GM12878 (cell line): ENCODE results near the gene DCDC2. TPM values are rescaled to one million over a fixed set of nuclear protein-coding genes. Genes with fewer than 3 reads are reported as not detected.
A peak's percentile ranks its signal among the peaks of the same experiment; 100 is the strongest.

Experiments used
- ATAC-seq: fragments of 200-7000 bp; cut with Tn5 transposase; 3 replicates; pipeline ENCODE4 v1.9.1; 2020; ENCODE audit warnings: mild to moderate bottlenecking, moderate library complexity
- BruUV-seq: library from RNA; stranded (reverse); fragments of 400-500 nt; replicated peaks from 2 replicates; lab custom pipeline; 2021; lab: Mats Ljungman, UMichigan
- CTCF ChIA-PET: fragments of 300-600 bp; sonication (Branson Sonifier 250); formaldehyde crosslinking; extraction: SDS; loops from one replicate; lab custom pipeline; 2021; ENCODE audit warnings: inconsistent platforms; lab: Yijun Ruan, JAX
- POLR2A ChIA-PET: fragments of 350-600 bp; formaldehyde crosslinking; extraction: SDS; loops from one replicate; lab custom pipeline; 2021; ENCODE audit warnings: inconsistent platforms; lab: Charles Lee
- RAD21 ChIA-PET: fragments of 300-600 bp; sonication (Branson Sonifier 250); formaldehyde crosslinking; loops from one replicate; lab custom pipeline; 2023; ENCODE audit warnings: antibody characterized with exemption; ENCODE audit not compliant: unreplicated experiment; lab: Charles Lee
- SMC1A ChIA-PET: fragments of 300-600 bp; sonication (Branson Sonifier 250); formaldehyde crosslinking; loops from one replicate; lab custom pipeline; 2023; ENCODE audit not compliant: unreplicated experiment, uncharacterized antibody; lab: Charles Lee
- DNase-seq: peaks from one replicate; pipeline ENCODE4 v3.0.0-alpha.2; 2011; ENCODE audit warnings: low read depth, low spot score
- FAIRE-seq: peaks from 3 replicates; lab custom pipeline; 2011; peaks lifted over from hg19 to GRCh38; lab: Jason Lieb, UNC
- H2AFZ ChIP-seq: 2 replicates; pipeline ENCODE4 v1.6.0; 2011; ENCODE audit warnings: low read depth, low read length, control low read depth; ENCODE audit not compliant: control insufficient read depth
- H3K27ac ChIP-seq: 2 replicates; pipeline ENCODE4 v1.5.1; 2011; ENCODE audit warnings: control low read depth; ENCODE audit not compliant: control insufficient read depth, insufficient read depth
- H3K27me3 ChIP-seq, 2 experiments: replicated peaks in 1 of 2; 2 replicates each; pipeline versions ENCODE4 v1.6.0 to v1.6.1; 2011; ENCODE audit warnings: low read length in 1 of 2; ENCODE audit not compliant: control insufficient read depth in 2 of 2, insufficient read depth in 2 of 2
- H3K36me3 ChIP-seq, 2 experiments: 2 replicates each; pipeline ENCODE4 v1.5.1; 2011; ENCODE audit warnings: low read length in 1 of 2; ENCODE audit not compliant: control insufficient read depth in 2 of 2, insufficient read depth in 2 of 2
- H3K4me1 ChIP-seq: 2 replicates; pipeline ENCODE4 v1.6.1; 2011; ENCODE audit warnings: mild to moderate bottlenecking, low read length, moderate library complexity, mixed read lengths; ENCODE audit not compliant: control insufficient read depth, insufficient read depth
- H3K4me2 ChIP-seq: 2 replicates; pipeline ENCODE4 v1.6.0; 2011; ENCODE audit warnings: control low read depth; ENCODE audit not compliant: control insufficient read depth, insufficient read depth
- H3K4me3 ChIP-seq: fragments of 200-600 bp; sonication (generic); 2 replicates; pipeline ENCODE4 v1.5.1; 2016
- H3K79me2 ChIP-seq: 2 replicates; pipeline ENCODE4 v1.6.0; 2011; ENCODE audit warnings: low read length; ENCODE audit not compliant: control insufficient read depth, insufficient read depth
- H3K9ac ChIP-seq: 2 replicates; pipeline ENCODE4 v1.8.0; 2011; ENCODE audit warnings: low read length, control low read depth, mixed read lengths; ENCODE audit not compliant: control insufficient read depth, insufficient read depth
- H3K9me3 ChIP-seq: replicated peaks from 3 replicates; pipeline ENCODE4 v1.5.1; 2011; ENCODE audit warnings: mild to moderate bottlenecking, low read length; ENCODE audit not compliant: control insufficient read depth, insufficient read depth
- H4K20me1 ChIP-seq: 2 replicates; pipeline ENCODE4 v1.6.0; 2011; ENCODE audit not compliant: control insufficient read depth, insufficient read depth
- CEBPB ChIP-seq, 2 experiments: fragments of 150-350 bp in 1 of 2; IDR thresholded peaks; 2 replicates each; pipeline ENCODE4 v1.6.1; 2012 to 2014; ENCODE audit warnings: low read depth in 2 of 2, low read length in 2 of 2, borderline replicate concordance in 1 of 2, inconsistent platforms in 1 of 2
- CHD1 ChIP-seq: IDR thresholded peaks from 2 replicates; pipeline ENCODE4 v1.6.1; 2012; ENCODE audit warnings: low read depth, low read length, improper control_type of control experiment
- CHD4 ChIP-seq: fragments of 200-600 bp; sonication (generic); IDR thresholded peaks from 2 replicates; pipeline ENCODE4 v1.6.1; 2016; ENCODE audit warnings: mild to moderate bottlenecking
- CREM ChIP-seq: IDR thresholded peaks from 2 replicates; pipeline ENCODE4 v1.6.1; 2014; ENCODE audit warnings: antibody characterized with exemption, low read depth
- DPF2 ChIP-seq: fragments of 450-650 bp; IDR thresholded peaks from 2 replicates; pipeline ENCODE4 v1.6.1; 2017; ENCODE audit warnings: mild to moderate bottlenecking
- HCFC1 ChIP-seq: fragments of 150-350 bp; IDR thresholded peaks from 2 replicates; pipeline ENCODE4 v1.6.1; 2014; ENCODE audit warnings: low read length
- IRF4 ChIP-seq: IDR thresholded peaks from 2 replicates; pipeline ENCODE4 v1.6.1; 2011; ENCODE audit warnings: low read depth, low read length
- NRF1 ChIP-seq: conservative IDR thresholded peaks from 2 replicates; pipeline ENCODE4 v1.6.1; 2011; ENCODE audit warnings: mild to moderate bottlenecking, low read depth, low read length, improper control_type of control experiment
- POU2F2 ChIP-seq: IDR thresholded peaks from 3 replicates; pipeline ENCODE4 v1.6.1; 2011; ENCODE audit warnings: low read depth, mild to moderate bottlenecking, low read length, borderline replicate concordance
- RCOR1 ChIP-seq: conservative IDR thresholded peaks from 2 replicates; pipeline ENCODE4 v1.6.1; 2012; ENCODE audit warnings: low read depth, low read length, improper control_type of control experiment
- RELA ChIP-seq: fragments of 450-650 bp; IDR thresholded peaks from 2 replicates; pipeline ENCODE4 v1.8.0; 2014; ENCODE audit warnings: borderline replicate concordance; ENCODE audit not compliant: partially characterized antibody
- RFX5 ChIP-seq: IDR thresholded peaks from 2 replicates; pipeline ENCODE4 v1.6.1; 2011; ENCODE audit warnings: low read depth, low read length, improper control_type of control experiment
- RUNX3 ChIP-seq: IDR thresholded peaks from 2 replicates; pipeline ENCODE4 v1.6.1; 2012; ENCODE audit warnings: low read length, inconsistent platforms
- SMAD1 ChIP-seq: fragments of 450-650 bp; IDR thresholded peaks from 2 replicates; pipeline ENCODE4 v1.6.1; 2018; ENCODE audit warnings: mild to moderate bottlenecking, low read depth; ENCODE audit not compliant: partially characterized antibody
- STAT3 ChIP-seq: IDR thresholded peaks from 2 replicates; pipeline ENCODE4 v1.6.1; 2011; ENCODE audit warnings: low read depth, low read length, improper control_type of control experiment
- TARDBP ChIP-seq: IDR thresholded peaks from 2 replicates; pipeline ENCODE4 v1.6.1; 2016; ENCODE audit warnings: borderline replicate concordance
- WGBS: methylation state at CpG from one replicate; pipeline ENCODE4 v1.1.6; 2016; ENCODE audit warnings: low lambda C conversion rate; ENCODE audit not compliant: insufficient replicate concordance, insufficient coverage; ENCODE audit errors: missing lambda C conversion rate; 5-methylcytosine and 5-hydroxymethylcytosine counted together
- in situ Hi-C: fragments of 300-500 bp; cut with MboI; formaldehyde crosslinking; loops from 9 replicates; pipeline ENCODE4 v1.14.3; 2018; ENCODE audit warnings: mixed read lengths
- intact Hi-C: fragments of 100-400 bp; cut with micrococcal nuclease; formaldehyde crosslinking; loops from one replicate; pipeline ENCODE4 v1.14.2; 2022; ENCODE audit not compliant: unreplicated experiment
- polyA plus RNA-seq, 11 experiments: library from polyadenylated mRNA; depleted of rRNA in 4 of 11; unstranded in 6 of 11; stranded (reverse) in 5 of 11; fragments of >200 nt; fragmentation: Nextera tagmentation in 4 of 11; fragmentation: Illumina TruSeq in 1 of 11; extraction: Ambion mirVana in 4 of 11; extraction: Trizol in 1 of 11; gene quantifications; 1 replicate in 1 of 11; 2 replicates in 10 of 11; pipeline versions ENCODE4 v1.2.1 to v1.2.3, GENCODE V29; 2011 to 2016; ENCODE audit warnings: inconsistent platforms in 2 of 11, missing spikeins in 2 of 11, low read depth in 1 of 11
- total RNA-seq, 4 experiments: library from RNA; depleted of rRNA in 3 of 4; stranded (reverse); fragments of >200 nt in 3 of 4; fragmentation: Illumina TruSeq in 1 of 4; extraction: Trizol in 1 of 4; gene quantifications; 2 replicates each; pipeline versions ENCODE4 v1.2.1 to v1.2.3, GENCODE V29; 2013 to 2021
- TF ChIP-seq, protein P1 (sequence below): fragments of 450-650 bp; IDR thresholded peaks from 2 replicates; pipeline ENCODE4 v1.6.1; 2017; ENCODE audit warnings: mild to moderate bottlenecking
- TF ChIP-seq, protein P2 (sequence below): fragments of 150-350 bp; IDR thresholded peaks from 2 replicates; pipeline ENCODE4 v1.6.1; 2014; ENCODE audit warnings: mild to moderate bottlenecking, low read depth, low read length

DCDC2 gene
- total and polyA plus RNA-seq, 10 of the 15 experiments (the other 5 are each of a cell fraction or from before 2014, with no cell fraction given) = under 0.01 to 0.03 TPM; not detected in 8

DNA sequence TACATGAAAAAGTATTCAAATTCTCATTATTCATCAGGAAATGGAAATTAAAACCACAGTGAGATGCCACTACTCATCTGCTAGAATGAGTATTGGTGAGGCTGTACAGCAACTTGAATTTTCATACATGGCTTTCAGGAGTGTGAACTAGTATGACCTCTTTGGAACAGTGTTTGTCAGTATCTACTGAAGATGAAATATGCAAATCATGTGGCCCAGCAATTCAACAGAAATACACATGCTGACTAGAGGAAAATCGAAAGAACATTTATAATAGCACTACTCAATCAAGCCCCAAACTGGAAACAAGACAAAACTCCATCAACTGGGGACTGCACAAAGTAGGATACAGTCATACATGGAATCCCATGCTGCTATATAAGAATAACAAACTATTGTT is 102.2 kb downstream of the DCDC2 start:
- SMC1A ChIA-PET = interaction anchor here (0.6 to 1.1 kb wide), 2 partner anchors 11 to 466 kb away, joined by 3 read pairs; no protein-coding TSS in a partner anchor
- intact Hi-C loops (no loop called here), in situ Hi-C loops (no loop called here)
- peaks cover 0 to 1% of the 10 kb centered on the region in 2 experiments; a peak in 1 of 4 replicates for H3K27me3 ChIP-seq
- H3K9ac ChIP-seq = no peak overlapping the region
- 0% methylated on average over 1 of the region's 1 CpG for WGBS
- peak; percentile 39 for DNase-seq
- H3K79me2 ChIP-seq = no peaks in the 10 kb centered on the region
- no peak overlapping the region for H3K27ac ChIP-seq
- no peaks in the 10 kb centered on the region; the same call in 2 of the 3 replicates for H3K9me3 ChIP-seq
- TF ChIP-seq RUNX3 (peak; percentile 33; the same call in 1 of the 2 replicates), POU2F2 (peak; percentile 89; the same call in 2 of the 3 replicates), DPF2 (no peak), NRF1 (no peak), RELA (no peak)
- ATAC-seq = peak; percentile 87
- RAD21 ChIA-PET = no interaction called here
- FAIRE-seq = peak; percentile 61
- POLR2A ChIA-PET = no interaction called here
- H3K4me2 ChIP-seq = no peak overlapping the region; the same call in 1 of the 2 replicates
- CTCF ChIA-PET = interaction anchor here (0.7 kb wide), 1 partner anchor 245 kb away, joined by 3 read pairs; no protein-coding TSS in a partner anchor
- H3K4me1 ChIP-seq = peaks cover 3% of the 10 kb centered on the region; the same call in 1 of the 2 replicates
- H3K4me3 ChIP-seq = no peak overlapping the region
- no TSS peak for BruUV-seq
- no peaks in the 10 kb centered on the region for H3K36me3 ChIP-seq
- no peaks in the 10 kb centered on the region for H4K20me1 ChIP-seq
- no peak overlapping the region for H2AFZ ChIP-seq

DNA sequence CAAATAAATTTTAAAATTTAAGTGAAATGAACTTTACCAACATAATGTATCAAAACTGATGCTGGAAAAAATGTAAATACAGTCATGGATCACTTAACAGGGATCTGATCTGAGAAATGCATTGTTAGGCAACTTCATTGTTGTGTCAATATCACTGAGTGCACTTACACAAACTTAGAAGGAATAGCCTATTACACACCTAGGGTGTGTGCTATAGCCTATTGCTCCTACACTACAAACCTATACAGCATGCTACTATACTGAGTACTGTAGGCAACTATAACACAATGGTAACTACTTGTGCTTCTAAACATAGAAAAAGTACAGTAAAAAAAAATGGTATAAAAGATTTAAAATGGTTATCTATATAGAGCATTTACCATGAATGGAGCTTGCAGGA is 104.5 kb downstream of the DCDC2 start:
- ATAC-seq (no peak), DNase-seq (no peak), FAIRE-seq (no peak)
- SMC1A ChIA-PET = interaction anchor here (0.7 kb wide), 1 partner anchor 20 kb away, joined by 3 read pairs; no protein-coding TSS in a partner anchor
- peaks cover 3% of the 10 kb centered on the region; the same call in 1 of the 2 replicates for H3K4me1 ChIP-seq
- CTCF ChIA-PET = interaction anchor here (1.2 kb wide), 1 partner anchor 9 kb away, joined by 3 read pairs; no protein-coding TSS in a partner anchor
- no peaks in the 10 kb centered on the region for H3K79me2 ChIP-seq
- no peak overlapping the region for H3K4me3 ChIP-seq
- H3K27me3 ChIP-seq = no peaks in the 10 kb centered on the region
- no TSS peak for BruUV-seq
- RAD21 ChIA-PET = no interaction called here
- no peak overlapping the region for H2AFZ ChIP-seq
- H3K4me2 ChIP-seq = no peak overlapping the region
- POLR2A ChIA-PET = no interaction called here
- in situ Hi-C loops (no loop called here), intact Hi-C loops (no loop called here)
- no peaks in the 10 kb centered on the region for H4K20me1 ChIP-seq
- H3K27ac ChIP-seq = no peak overlapping the region
- no peaks in the 10 kb centered on the region; the same call in 2 of the 3 replicates for H3K9me3 ChIP-seq
- no peaks in the 10 kb centered on the region for H3K36me3 ChIP-seq
- H3K9ac ChIP-seq = no peak overlapping the region
- TF ChIP-seq CHD4 = no peak
- no peak for TF ChIP-seq TARDBP
- TF ChIP-seq SMAD1 = no peak
- no peak for TF ChIP-seq CEBPB (IDR thresholded peaks at IDR 0.05; ENCODE audit: borderline replicate concordance in 1 of 2, low read depth in 2 of 2, low read length in 2 of 2)
- TF ChIP-seq, protein P1, sequence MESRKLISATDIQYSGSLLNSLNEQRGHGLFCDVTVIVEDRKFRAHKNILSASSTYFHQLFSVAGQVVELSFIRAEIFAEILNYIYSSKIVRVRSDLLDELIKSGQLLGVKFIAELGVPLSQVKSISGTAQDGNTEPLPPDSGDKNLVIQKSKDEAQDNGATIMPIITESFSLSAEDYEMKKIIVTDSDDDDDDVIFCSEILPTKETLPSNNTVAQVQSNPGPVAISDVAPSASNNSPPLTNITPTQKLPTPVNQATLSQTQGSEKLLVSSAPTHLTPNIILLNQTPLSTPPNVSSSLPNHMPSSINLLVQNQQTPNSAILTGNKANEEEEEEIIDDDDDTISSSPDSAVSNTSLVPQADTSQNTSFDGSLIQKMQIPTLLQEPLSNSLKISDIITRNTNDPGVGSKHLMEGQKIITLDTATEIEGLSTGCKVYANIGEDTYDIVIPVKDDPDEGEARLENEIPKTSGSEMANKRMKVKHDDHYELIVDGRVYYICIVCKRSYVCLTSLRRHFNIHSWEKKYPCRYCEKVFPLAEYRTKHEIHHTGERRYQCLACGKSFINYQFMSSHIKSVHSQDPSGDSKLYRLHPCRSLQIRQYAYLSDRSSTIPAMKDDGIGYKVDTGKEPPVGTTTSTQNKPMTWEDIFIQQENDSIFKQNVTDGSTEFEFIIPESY = no peak
- TF ChIP-seq, protein P2, sequence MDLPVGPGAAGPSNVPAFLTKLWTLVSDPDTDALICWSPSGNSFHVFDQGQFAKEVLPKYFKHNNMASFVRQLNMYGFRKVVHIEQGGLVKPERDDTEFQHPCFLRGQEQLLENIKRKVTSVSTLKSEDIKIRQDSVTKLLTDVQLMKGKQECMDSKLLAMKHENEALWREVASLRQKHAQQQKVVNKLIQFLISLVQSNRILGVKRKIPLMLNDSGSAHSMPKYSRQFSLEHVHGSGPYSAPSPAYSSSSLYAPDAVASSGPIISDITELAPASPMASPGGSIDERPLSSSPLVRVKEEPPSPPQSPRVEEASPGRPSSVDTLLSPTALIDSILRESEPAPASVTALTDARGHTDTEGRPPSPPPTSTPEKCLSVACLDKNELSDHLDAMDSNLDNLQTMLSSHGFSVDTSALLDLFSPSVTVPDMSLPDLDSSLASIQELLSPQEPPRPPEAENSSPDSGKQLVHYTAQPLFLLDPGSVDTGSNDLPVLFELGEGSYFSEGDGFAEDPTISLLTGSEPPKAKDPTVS = no peak
- TF ChIP-seq HCFC1 = no peak
- TF ChIP-seq CHD1 = no peak
- TF ChIP-seq RCOR1 = no peak
- no peak for TF ChIP-seq CREM
- TF ChIP-seq RFX5 = no peak
- no peak for TF ChIP-seq STAT3
- TF ChIP-seq IRF4 = no peak
